HG03280 (cell line): ENCODE measurements around the gene PTPN13.

Experiments
- ATAC-seq: cut with Tn5 transposase; IDR thresholded peaks from one replicate; pipeline ENCODE4 v1.9.1; 2021; ENCODE audit warnings: mild to moderate bottlenecking, moderate library complexity; ENCODE audit not compliant: unreplicated experiment

The PTPN13 gene

DNA sequence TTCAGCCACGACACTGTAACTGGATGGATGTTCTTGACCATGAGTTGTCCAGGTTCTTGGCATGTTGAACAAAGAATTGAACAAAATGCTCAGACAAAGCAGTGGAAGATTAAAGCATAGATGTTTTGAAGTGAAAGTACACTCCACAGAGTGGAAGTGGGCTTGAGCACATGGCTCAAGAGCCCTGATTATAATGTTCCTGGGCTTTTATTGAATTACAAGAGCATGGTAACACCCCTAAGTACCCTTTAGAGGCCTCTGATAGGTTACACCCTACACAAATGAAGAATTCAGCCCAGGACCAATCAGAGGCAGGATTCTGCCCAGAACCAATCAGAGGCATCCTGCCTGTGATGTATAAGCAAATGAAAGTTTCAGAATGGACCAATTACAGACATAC, 221.5 kb downstream of the PTPN13 start:
- no peak for ATAC-seq

DNA sequence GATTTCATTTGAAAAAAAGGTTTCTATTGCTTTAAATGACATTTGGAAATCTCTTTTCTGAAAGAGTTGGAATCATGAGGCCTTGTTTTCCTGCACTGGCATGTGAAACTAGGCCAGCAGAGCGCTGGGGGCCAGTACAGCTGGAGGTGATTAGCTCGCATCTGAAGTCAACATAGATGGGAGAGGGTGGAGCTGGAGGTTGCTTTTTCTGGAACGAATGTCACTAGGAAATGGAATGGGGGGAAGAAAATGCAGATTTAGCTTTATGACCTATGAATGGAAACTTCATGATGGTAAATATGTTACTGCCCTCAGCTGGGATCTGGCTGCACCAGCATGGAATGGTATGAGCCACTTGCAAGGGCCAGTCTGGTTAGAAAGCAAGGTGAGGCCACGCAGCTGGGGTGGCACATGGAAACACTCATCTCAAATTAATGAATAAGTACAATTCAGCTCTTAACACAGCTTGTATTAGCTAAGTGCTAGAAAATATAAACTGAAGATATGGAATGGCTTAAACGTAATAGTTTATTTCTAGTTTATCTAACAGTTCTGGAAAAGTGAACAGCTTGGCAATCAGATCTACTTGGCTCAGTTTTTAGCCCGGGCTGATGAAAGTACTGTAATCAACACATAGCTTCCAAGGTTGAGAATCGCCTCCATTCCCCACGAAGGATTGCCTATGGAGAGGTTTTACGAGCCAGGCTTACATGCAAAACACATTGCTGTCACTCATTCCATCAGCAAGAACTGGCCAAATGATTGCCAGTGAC, 222.6 kb downstream of the PTPN13 start:
- ATAC-seq = no peak

DNA sequence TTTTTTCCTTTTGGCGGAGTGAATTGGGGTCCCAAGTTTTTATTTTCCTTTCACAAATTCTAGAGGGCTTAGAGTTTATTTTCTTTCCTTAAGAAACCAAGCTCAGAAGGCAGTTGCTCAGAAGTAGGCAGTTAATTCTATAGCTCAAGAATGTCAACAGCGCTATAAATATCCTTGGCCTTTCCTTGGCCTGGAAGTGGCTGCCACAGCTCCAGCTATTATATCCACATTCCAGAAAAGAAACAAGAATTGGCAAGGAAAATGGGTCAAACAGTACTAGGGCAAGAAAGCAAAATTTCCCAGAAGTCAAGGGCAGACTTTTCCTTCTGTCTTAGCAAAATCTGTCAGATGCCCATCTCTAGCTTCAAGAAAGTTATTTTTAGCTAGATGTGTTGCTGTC, 224.1 kb downstream of the PTPN13 start:
- ATAC-seq = no peak

DNA sequence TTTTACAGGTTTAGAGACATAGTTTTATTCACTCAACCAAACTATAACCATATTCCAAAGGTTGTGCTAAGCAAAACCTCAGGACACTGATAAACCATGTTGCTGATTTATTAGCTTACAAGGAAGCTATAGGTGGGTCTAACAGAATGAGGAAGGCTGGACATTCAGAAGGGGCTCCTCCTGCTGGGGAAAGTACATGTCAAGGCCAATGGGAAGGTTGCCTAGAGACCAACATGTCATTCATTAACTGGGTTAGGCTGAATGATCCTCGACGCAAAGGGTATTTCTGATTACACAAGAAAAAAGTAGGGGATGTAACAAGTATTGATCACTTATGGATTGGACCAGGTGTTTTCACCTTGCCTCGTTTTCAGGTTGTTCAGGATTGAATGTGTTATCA, 224.7 kb downstream of the PTPN13 start:
- ATAC-seq = no peak

DNA sequence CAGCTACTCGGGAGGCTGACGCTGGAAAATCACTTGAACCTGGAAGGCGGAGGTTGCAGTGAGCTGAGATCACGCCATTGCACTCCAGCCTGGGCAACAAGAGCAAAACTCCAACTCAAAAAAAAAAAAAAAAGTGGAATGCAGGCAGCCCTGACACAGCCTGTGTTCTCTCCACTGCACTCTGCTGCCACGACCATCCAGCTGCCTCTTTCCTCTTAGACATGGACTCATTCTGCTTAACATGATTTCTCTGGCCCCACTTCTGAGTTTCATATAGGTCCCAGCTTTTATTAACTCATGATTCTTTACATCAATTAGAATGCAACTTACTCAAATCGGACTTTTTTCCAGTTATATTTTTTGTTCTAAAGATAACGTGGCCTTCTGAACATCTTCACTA, 225.4 kb downstream of the PTPN13 start:
- no peak for ATAC-seq

DNA sequence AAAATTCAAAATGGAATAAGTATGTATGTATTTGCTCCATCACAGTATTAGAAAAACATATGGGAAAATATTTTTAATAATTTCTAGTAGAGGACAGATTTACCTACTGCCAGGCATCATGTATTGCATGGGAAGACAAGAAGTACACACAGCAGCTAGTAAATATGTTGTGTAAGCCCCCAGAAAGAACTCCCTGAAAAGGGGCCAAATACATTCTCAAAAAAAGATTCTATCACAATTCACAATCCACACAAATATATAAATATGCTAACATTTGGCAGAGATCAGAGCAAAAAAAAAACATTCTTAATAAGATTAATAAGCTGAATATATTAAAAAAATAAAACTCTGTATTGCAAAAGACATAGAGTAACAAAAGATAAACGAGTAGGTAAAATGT, 227.0 kb downstream of the PTPN13 start:
- no peak for ATAC-seq

DNA sequence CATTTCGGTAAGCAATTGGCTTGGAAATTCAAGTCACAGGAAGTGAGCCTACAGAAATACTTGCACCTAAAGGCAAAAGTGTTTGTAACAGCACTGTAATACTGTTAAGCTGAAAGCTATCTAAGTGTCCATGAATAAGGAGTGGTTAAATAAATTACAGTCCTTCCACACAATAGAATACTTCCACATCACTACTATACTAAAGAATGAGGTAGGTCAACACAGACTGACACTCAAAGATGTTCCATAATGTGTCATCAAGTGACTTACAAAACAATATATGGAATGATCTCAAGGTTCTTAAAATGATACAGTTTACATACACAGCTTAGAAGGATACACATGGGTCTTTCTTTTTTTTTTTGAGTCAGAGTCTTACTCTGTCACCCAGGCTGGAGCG, 228.0 kb downstream of the PTPN13 start:
- ATAC-seq = no peak

DNA sequence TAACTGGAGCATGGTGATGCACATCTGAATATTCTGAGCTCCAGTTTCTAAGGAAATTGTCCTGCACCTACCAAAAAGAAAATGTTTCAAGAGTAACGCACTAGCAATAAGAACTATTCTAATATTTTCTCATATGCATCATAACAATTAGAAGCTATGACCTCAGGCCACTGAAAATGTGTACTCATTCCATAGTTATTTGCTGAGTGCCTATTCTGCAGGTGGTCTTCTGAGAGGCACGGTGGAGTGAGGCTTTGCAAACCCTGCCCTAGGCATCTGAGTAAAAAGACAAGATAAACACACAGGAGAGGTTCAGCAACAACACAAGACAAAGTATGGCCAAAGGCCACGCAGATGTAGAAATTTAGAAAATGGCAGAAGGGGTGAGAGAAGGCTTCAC, 231.4 kb downstream of the PTPN13 start:
- no peak for ATAC-seq

DNA sequence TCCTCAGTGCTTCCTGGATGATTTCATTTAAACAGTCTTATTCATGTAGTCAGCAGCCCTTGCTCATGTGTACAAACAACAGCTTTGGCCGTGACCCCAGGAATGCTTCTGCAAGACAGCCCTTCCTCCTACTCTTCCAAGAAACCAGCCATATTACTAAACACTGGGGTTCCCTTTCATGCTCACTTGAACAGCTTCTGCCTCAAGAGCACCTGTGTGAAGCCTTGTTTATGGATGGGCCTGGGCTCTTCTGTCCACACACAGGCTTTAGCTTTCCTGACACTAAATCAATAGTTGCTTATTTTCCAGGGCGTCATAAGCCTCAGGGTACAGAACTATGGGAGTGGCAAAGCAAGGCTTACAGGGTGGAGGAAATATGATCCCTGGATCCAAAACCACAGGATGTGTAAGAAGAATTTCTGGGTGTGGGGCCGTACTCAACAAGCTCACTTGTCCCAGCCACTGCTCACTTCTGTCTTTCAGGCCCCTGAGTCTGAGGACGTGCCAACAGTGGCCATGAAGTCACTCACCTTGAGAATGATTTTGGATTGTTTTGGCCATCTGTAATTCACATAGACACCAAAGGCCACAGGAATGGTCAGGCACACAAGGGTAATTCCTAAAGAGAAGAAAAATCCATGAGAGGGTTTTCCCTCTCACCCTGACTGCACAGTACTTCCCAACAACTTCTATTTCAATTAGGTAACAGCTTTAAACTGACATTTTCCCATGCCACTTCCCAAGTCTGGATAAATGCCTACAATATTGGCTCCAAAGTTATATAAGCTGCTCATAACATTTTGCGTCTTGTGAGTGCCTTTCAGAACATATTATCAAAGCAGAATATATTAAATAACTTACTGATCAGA, 237.4 kb downstream of the PTPN13 start:
- ATAC-seq = no peak

DNA sequence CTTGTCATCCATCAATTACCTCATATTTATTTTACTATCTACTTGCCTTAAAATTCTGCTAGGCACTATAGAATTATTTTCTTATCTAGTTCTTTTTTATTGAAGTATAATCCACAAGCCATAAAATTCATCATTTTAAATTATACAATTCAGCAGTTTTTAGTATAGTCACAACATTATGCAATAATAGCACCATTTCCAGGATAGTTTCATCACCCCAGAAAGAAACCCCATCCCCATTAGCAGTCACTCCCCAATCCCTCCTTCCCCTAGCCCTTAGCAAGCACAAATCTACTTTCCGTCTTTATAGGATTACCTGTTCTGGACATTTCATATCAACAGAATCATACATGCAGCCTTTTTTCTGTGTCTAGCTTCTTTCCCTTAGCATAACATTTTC, 239.5 kb downstream of the PTPN13 start:
- no peak for ATAC-seq

DNA sequence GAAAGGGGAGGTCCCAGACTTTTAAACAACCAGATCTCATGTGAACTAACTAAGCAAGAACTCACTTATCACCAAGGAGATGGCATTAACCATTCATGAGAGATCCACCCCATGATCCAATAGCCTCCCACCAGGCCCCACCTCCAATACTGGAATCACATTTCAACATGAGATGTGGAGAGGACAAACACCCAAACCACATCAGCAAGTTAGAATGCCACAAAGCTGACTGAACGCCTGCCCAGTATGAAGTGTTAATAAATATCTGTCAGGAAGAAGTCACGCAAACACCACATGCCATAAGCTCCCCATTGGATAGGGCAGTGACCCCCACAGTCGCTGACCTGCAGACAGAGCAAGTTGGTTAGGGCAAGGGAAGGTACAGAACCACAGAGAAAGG, 240.8 kb downstream of the PTPN13 start:
- no peak for ATAC-seq

DNA sequence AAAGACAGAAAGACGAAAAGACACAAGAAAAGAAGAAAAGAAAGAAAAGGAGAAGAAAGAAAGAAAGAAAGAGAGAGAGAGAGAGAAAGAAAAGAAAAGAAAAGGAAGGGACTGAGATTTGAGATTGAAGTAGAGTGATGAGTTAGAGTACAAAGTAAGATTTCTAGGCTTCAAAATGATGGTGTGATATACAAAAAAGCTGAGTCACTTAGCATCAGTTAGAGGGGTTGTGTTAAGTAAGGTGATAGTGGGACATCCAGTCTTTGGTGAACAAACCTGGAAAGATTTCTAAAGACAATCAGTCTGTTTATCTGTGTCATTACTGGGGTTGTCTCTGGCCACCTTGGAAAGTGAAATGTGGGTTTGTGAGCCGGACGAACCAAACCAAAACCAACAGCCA, 241.6 kb downstream of the PTPN13 start:
- no peak for ATAC-seq

DNA sequence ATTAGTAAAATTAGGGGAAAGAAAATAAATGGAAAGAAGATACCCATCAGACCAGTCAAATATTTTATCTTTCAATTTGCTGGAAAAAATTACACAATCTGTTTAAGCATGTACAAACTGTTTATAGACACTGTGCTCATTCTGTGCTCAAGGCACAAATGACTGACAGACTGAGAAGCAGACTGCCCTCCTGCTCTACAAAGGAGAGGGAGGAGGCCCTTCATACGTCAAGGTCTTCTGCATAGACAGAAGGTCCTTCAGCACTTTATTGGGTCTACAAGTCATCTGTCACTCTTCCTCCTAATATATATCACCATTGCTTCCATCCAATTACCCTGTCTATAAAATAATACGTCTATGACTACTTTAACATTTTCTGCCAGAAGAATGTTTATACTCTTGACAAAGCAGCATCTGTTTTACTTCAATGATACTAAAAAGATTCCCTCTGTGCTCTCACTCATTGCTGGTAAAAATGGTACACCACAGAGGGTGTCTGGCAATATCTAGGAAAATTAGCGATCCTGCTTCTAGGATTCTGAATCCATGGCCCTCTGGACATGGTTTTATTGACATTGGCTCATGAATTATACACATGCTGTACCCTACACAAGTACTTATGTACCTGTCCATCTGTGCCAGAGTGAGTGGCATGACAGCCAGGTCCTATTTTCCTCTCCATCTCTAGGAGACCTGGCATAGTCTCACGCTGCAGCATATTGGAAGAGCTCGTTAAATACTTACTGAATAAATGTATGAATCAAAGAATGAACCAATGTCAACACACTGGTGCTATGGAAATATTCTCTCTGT, 243.8 kb downstream of the PTPN13 start:
- no peak for ATAC-seq

DNA sequence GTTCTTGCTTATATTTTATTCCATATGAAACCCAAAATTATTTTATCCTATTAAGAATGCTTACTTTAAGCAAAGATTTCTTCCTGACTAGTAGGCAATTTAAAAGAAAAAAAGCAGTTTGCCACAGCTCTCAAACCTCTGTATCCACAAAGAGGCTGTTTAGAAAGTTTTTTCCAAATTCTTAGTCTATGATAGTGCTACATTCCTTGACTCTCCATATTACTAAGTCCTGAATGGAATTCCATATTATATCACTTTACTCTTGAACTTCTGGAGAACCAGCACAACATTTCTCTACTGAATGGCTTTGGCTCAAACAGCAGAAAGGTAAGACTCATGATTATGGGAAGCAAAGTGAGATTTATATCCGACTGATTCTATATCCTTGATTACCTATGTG, 246.7 kb downstream of the PTPN13 start:
- no peak for ATAC-seq

DNA sequence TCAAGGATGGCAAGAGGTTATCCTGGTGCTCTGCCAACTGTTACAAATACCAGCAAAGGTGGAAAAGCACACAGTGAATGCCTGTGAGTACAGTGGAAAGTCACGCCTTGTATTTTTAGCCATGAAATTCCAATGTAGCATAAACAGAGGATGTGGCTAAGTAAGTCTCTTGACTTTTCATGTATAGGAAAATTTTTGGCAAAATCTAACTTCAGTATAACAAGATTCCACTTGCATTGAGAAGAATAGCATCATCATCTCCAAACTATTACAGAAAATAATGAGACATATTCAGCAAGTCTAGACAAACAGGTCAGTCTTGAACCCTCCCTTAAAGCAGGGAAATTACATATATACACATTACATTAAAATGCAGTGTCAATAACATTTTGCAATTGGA, 247.2 kb downstream of the PTPN13 start:
- ATAC-seq = no peak

DNA sequence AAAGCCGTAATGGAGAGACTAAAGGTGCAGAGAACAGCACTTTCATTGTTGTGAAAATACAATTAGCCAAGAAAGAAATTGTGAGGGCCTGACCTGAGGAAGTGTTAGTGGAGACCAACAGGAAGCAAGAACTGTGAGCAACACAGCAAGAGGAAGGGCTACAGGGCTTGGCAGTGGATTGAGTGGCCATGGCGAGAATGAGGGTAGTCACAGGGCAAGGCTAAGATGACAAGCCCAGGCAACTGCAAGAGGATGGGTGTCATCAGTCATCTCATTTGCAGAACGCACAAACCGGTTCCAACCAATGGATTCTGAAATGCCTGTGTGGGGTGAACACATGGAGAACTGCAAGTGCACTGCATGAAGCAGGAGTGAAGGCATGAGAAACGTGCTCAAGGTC, 251.5 kb downstream of the PTPN13 start:
- no peak for ATAC-seq

DNA sequence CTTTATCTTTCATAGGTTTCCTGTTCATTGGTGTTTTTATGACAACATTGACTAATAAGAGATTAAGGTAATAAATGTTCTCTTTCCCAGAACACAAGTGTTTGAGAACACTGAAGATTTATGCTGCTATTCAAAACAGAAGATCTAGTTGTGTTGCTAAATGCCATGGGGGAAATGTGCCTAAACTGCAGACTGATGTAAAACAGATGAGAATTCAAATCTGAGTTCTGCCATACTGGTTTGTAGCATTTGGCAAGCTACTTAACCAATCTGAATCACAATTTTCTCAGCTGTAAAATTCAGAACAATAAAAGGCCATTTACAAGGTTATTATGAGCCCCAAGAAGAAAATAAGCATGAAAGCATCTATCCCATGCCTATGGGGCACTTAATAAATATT, 252.8 kb downstream of the PTPN13 start:
- no peak for ATAC-seq

DNA sequence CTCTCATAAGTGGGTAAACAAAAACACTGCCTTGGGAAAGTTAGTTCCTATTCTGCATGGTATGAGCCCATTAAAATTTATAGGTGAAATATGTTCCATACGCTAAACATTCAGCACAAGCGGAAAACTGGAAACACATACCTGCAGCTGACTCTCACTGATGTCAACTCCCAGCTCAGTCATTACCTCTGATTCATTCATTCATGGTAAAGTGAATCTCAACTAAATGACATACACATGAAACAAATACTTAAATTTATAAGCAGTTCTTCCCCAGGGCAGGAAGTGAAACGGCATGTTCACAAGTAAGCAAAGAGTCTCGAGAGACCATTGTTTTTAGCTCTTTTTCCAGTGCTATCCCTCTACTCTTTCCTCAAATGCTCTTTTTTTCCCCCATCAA, 253.5 kb downstream of the PTPN13 start:
- no peak for ATAC-seq

DNA sequence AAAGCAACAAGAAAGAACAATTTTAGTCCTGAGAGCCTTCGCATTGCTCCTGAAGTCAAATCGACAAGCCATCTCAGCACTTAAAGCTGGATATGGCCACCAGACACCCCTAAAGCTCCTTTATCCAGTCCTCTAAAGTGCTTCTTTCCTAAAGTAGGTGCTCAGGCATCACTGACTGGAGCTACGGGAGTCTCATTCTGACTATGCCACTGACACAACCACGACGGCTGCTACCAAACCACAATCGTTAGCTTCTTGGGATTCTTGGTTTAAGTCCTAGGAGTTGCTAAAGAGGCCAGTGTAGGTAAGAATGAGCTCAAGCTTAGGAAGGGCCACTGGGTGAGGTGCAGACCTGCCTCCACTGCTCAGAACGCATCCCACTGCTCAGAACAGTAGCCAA, 254.0 kb downstream of the PTPN13 start:
- no peak for ATAC-seq

DNA sequence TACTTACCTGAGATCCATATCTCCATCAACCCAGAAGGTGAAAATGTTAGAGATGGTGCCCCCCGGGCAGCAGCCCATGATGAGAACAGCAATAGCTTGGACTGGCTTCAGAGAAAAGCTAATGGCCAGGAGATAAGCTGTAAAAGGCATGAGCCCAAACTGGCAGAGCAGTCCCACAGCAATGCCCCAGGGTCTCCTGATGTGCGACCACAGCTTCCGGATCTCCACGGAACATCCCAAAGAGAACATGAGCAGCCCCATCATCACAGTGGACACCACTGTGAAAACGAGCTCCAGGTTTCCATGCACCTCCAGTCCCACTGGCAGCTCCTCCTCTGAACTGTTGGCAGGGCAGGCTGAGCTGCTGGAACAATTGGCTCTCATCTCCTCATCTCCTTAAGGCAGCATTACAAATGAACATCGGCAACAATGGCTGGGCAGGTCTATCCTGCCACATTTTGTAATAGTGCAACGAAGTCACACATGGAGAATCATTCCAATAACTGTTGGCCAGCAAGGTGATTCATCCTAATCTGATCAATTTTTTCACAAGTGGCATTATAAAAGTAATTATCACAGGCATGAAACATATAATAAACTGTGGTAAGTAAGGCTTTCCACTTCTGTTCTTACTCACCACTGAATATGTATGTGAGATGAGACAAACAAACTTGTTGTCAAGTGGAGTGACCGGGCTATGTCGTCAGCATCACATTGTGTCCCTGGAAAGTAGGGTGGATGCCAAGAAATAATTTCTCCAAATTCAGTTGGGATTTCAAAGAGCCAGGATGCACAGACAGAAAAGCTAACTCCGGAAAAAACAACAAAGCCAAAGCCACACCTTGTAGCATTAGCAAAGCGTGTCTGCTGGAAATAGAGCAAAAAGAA, 254.9 kb downstream of the PTPN13 start, which contains the start of gene SLC10A6:
Gene SLC10A6 (minus strand): TSS at position 653 of the 888 bp plus-strand sequence. CDS start 269 bp downstream, at position 384.
- ATAC-seq = no peak
